Stimulated activated CD8-positive, alpha-beta memory T cell treated with anti-CD3 and anti-CD28 coated beads, Interleukin-15, amount 100 ng/mL, for 24 hours (primary cell): ENCODE results near the gene SELENOV.

ENCODE experiments used
- DNase-seq: peaks from one replicate; pipeline ENCODE4 v3.0.0-alpha.2; 2020; ENCODE audit warnings: low read depth

The SELENOV gene

GRCh38 chr19:39520541-39521484 is 5.9 kb downstream of the SELENOV start:
- no peak for DNase-seq

DNA sequence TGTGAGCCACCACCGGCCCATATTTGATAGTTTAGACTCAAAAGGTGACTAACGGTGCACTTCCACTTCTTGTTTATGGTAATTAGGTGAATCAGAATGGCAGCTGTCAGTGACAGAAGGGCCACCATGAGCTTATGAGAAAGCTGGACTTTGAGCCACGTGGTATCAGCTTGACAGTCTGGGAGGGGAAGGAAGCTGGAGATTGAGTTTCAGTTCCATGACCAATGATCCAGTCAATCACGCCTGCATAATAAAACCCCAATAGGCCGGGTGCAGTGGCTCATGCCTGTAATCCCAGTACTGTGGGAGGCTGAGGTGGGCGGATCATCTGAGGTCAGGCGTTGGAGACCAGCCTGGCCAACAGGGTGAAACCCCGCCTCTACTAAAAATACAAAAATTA is 9.6 kb downstream of the SELENOV start:
- DNase-seq = no peak

DNA sequence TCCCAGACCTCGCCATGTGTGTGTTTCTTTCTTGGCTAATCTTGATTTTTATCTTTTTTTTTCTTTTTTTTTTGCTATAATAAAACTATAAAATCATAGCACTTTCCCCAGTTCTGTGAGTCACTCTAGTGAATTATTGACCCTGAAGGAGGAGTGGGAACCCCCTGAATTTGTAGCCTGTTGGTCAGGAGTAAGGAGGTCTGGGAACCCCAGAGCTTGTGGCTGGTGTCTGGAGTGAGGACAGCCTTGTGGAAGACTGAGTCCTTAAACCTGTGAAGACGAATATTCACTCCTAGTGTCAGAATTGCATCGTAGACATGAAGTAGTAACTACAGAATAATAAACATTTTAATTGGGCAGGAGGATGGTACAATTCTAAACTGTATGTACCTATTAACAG is 10.3 kb downstream of the SELENOV start:
- DNase-seq = no peak

- DNase-seq = no peak
Observed at GRCh38 chr19:39531834-39532232, 16.9 kb downstream of the SELENOV start.

GRCh38 chr19:39532233-39533002 is 17.5 kb downstream of the SELENOV start, which contains the start of gene EID2B:
Gene EID2B, minus strand, starts transcription at chr19:39532852. Its CDS starts 50 bp downstream, at chr19:39532802.
- DNase-seq = peak; percentile 91

GRCh38 chr19:39533003-39533512 is 18.1 kb downstream of the SELENOV start:
- no peak for DNase-seq

- no peak for DNase-seq
Observed at GRCh38 chr19:39533791-39534190, 18.9 kb downstream of the SELENOV start.

- DNase-seq = no peak
Observed at GRCh38 chr19:39539165-39539517, 24.2 kb downstream of the SELENOV start.

DNA sequence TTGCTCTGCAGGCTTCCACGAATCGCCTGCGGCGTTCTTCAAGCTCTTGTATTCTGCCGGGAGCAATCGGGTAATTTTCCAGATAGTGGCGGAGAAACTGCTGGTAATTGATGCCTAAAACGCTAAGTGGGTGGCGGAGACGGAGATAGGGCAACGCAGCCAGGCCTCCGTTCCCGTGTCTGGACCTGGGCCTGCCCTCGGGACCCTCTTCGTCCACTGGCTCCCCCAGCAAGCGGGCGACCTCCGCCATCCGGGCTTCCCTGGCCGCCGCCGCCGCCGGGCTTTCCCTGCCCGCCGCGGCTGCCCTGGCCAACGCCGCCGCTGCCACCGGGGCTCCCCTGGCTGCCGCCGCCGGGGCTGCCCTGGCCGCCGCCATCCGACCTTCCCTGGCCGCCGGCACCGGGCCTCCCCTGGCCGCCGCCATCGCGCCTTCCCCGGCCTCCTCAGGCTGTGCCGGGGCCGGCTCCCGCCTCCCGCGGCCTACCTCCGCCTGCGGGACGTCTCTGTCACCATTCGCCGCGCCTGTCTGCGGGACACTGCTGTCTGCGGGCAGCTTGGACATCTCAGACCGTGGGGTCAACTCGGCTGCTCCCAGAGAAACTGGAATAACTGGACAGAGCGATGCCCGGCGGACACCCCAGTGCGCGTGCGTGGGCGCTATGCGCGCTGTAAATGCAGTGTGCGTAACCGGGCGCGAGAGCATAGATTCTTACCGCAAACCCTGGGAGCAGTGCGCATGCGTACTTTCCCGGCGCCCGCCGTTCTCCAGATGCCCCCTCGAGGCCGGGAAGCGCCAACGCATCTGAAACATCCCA is 24.8 kb downstream of the SELENOV start, which contains the start of gene EID2:
Gene EID2 (minus strand): TSS at position 644 of the 815 bp plus-strand sequence. CDS start 82 bp downstream, at position 562.
- DNase-seq = peak; percentile 94

GRCh38 chr19:39540333-39540673 is 25.4 kb downstream of the SELENOV start:
- no peak for DNase-seq

DNA sequence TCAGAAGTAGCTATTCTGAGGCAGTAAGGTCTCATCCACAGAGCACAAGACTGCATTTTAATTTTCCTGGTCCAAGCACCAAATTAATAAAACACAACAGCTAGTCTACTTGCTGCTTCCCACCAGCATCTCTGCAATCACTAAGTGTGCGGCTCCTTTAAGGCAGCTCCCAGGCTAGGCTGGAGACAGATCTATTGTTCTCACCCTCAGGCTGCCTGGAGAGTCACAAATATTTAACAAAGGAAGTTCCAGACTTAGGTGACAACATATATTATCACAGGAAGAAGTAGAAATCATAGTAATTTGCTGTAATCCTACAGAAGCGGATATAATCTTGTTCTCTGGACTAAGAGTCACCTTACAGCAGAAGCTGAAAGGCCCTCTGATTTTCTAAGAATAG is 27.3 kb downstream of the SELENOV start:
- DNase-seq = no peak

DNA sequence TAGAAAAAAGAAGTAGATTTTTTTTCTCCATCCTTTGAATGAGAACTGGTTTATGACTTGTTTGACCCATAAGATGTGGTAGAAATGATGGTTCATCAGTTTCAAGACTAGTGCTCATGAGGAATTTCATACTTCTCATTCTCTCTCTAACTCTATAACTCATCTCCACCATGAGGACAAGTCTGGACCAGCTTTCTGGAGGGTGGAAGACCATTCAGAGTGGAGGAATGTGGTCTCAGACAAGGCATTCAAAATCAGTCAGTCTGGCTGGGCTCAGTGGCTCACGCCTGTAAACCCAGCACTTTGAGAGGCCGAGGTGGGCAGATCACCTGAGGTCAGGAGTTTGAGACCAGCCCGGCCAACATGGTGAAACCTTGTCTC is 28.5 kb downstream of the SELENOV start:
- DNase-seq = no peak

GRCh38 chr19:39544226-39544903 is 29.4 kb downstream of the SELENOV start:
- no peak for DNase-seq

DNA sequence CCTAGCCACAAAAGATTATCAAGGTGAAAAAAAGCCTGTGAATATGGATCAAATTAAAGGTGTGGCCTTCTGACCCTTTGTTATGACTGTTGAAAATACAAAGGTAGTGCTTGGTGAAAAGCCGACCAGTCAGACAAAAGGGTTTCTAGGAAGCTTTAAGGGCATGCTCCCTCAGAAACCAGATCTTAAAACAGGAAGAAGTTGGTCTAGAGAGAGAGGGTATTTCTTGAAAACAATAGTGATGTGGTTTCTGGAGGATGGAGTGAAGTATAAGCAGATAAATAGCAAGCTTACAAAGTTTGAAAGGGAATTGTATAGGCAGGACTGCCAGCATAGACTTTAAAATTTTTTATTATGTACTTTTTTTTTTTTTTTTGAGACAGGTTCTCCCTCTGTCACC is 30.0 kb downstream of the SELENOV start:
- DNase-seq = no peak

DNA sequence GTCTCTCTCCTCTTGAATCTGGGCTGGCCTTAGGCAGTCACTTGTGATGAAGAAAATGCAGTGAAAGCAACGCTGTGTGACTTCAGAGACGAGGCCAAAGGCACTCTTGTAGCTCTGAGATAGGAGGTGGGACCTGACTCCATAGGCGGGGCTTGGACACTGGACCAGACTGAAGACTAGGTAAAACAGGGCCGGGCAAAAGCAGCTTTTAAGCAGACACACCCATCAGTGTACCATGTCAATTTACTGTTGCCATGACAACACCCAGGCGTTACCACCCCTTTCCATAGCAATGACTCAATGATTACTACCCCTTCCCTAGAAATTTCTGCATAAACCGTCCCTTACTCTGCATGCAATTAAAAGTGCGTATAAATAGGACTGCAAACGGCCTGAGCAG is 31.7 kb downstream of the SELENOV start:
- no peak for DNase-seq

DNA sequence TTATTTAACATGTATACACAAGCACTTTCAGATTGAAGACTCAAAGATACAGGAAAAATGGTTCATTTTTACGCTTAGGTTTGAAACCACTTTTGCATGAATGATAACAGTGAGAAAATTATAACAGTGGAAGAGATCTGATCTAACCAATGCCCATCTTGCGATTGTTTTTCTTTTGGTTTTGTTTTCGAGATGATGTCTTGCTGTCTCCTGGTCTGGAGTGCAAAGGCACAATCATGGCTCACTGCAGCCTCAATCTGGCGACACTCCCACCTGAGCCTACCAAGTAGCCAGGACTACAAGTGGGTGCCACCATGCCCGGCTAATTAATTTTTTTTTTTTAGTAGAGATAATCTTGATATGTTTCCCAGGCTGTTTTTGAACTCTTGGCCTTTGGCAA is 35.3 kb downstream of the SELENOV start:
- DNase-seq = no peak

- no peak for DNase-seq
Observed at GRCh38 chr19:39553082-39553652, 38.2 kb downstream of the SELENOV start.

DNA sequence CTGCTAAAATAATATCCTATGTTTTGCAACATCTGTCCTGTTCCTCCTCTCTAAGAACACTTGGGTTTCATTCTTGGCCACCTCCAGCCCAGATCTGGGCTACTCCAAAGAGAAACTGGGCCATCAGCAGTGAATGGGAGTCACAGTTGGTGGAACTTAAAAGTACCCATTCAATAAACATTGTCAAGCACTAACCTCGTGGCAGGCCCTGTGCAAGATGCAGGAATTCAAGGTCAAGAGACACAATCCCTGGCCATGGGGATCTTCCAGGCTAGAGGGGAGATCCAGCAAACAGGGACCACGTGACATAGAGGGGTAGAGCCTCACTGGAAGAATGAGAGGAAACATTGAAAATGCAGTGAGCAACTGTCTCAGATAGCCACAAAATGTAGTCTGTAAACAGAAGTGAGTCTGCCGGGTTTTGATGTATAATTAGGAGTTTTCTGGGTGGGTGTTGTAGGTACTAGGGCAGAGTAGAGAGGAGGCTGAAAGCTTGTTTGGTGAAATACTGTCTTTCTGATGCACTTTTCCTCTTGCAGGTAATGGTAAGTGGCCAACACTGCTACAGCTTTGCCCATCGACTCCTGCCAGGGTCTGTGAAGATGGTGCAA is 39.9 kb downstream of the SELENOV start:
- no peak for DNase-seq

- DNase-seq = no peak
Observed at GRCh38 chr19:39555883-39556282, 40.9 kb downstream of the SELENOV start.

DNA sequence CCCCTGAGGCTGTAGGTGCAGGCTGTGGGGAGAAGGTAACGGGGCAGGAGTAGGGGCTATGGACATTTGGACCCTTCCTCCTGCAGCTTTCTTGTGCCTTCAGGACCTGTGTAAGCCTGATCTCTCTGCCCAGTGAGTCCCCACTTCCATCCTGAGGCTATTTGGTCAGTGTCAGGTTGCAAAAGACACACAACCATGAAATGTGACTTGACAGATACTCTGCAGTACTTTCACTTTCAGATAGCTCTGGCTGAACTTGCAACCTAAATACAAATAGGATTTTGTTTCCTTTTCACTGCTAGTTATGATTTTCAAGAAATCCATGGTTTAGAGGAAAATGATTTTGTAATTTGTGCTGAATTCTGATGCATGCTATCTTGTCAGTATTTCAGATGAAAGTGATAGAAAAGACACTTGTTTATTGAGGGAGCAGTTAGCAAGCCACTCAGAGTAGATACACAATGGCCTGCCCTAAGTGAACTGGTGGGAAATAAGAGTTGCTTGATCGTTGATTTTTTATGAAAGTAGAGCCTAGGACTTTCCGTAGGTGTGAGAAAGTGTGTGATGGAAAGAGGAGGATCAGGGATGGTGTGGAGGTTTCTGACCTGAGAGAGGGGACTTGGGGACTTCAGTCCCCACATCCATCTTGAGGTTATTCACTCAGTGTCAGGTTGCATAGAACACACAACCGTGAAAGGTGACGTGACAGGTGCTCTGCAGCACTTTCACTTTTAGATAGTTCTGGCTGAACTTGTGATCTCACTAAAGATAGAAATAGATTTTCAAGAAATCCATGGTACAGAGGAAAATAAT is 43.1 kb downstream of the SELENOV start:
- DNase-seq = no peak
